H1 (cell line): ENCODE measurements around the gene DPM3.

Source experiments
- ATF2 ChIP-seq: IDR thresholded peaks from 2 replicates; pipeline ENCODE4 v1.6.1; 2012; ENCODE audit warnings: low read length, inconsistent platforms
- CREB1 ChIP-seq: IDR thresholded peaks from 2 replicates; pipeline ENCODE4 v1.6.1; 2012; ENCODE audit warnings: inconsistent platforms
- CTCF ChIP-seq, 3 experiments: IDR thresholded peaks; 1 replicate in 2 of 3; 2 replicates in 1 of 3; pipeline versions ENCODE4 v1.5.1 to v1.6.1; 2011; ENCODE audit warnings: low read length in 3 of 3, mild to moderate bottlenecking in 3 of 3, inconsistent platforms in 2 of 3, low read depth in 1 of 3, moderate library complexity in 1 of 3; ENCODE audit not compliant: insufficient read depth in 1 of 3; ENCODE audit errors: control extremely low read depth in 1 of 3
- GABPA ChIP-seq: IDR thresholded peaks from 2 replicates; pipeline ENCODE4 v1.6.1; 2011; ENCODE audit warnings: mild to moderate bottlenecking, low read length, moderate library complexity, borderline replicate concordance; ENCODE audit not compliant: insufficient read depth
- HDAC2 ChIP-seq, 2 experiments: fragments of 300-600 bp in 1 of 2; sonication (generic) in 1 of 2; IDR thresholded peaks; 2 replicates each; pipeline ENCODE4 v1.6.1; 2011 to 2012; ENCODE audit warnings: low read depth in 2 of 2, low read length in 2 of 2, mild to moderate bottlenecking in 2 of 2, moderate library complexity in 2 of 2, borderline replicate concordance in 1 of 2, inconsistent platforms in 1 of 2
- KDM4A ChIP-seq: IDR thresholded peaks from one replicate; pipeline ENCODE4 v1.7.1; 2012; ENCODE audit warnings: low read depth, mild to moderate bottlenecking, moderate library complexity, low read length, inconsistent platforms; ENCODE audit not compliant: severe bottlenecking
- NRF1 ChIP-seq: IDR thresholded peaks from 2 replicates; pipeline ENCODE4 v1.6.1; 2011; ENCODE audit warnings: mild to moderate bottlenecking, low read depth, low read length, improper control_type of control experiment
- POLR2A ChIP-seq, 2 experiments: IDR thresholded peaks; 1 replicate in 1 of 2; 2 replicates in 1 of 2; pipeline ENCODE4 v1.6.1; 2011; ENCODE audit warnings: low read depth in 2 of 2, low read length in 2 of 2, mild to moderate bottlenecking in 2 of 2; ENCODE audit errors: control extremely low read depth in 1 of 2
- POLR2AphosphoS5 ChIP-seq: IDR thresholded peaks from 2 replicates; pipeline ENCODE4 v1.6.1; 2011; ENCODE audit warnings: low read depth, low read length
- RAD21 ChIP-seq, 2 experiments: IDR thresholded peaks in 1 of 2; conservative IDR thresholded peaks in 1 of 2; 2 replicates each; pipeline ENCODE4 v1.6.1; 2011; ENCODE audit warnings: low read depth in 2 of 2, low read length in 2 of 2, improper control_type of control experiment in 1 of 2, inconsistent platforms in 1 of 2, mild to moderate bottlenecking in 1 of 2, moderate library complexity in 1 of 2
- RBBP5 ChIP-seq: IDR thresholded peaks from 2 replicates; pipeline ENCODE4 v1.7.1; 2012; ENCODE audit warnings: low read depth, mild to moderate bottlenecking, inconsistent platforms, low read length, moderate library complexity, borderline replicate concordance
- SIX5 ChIP-seq: IDR thresholded peaks from 2 replicates; pipeline ENCODE4 v1.6.1; 2011; ENCODE audit warnings: mild to moderate bottlenecking, low read depth, low read length
- SUZ12 ChIP-seq: fragments of 200-600 bp; sonication (generic); IDR thresholded peaks from 2 replicates; pipeline ENCODE4 v1.6.1; 2012; ENCODE audit warnings: mild to moderate bottlenecking, inconsistent platforms, low read length, moderate library complexity, mixed read lengths

- TF ChIP-seq CTCF (IDR thresholded peaks at IDR 0.05; ENCODE audit: control extremely low read depth in 1 of 3, insufficient read depth in 1 of 3, low read depth in 1 of 3, low read length in 3 of 3), result no peak
- TF ChIP-seq RBBP5, result no peak
- TF ChIP-seq ATF2, result no peak
- TF ChIP-seq POLR2AphosphoS5, result no peak
- TF ChIP-seq RAD21 (IDR thresholded peaks at IDR 0.05 in 1 of 2, conservative IDR thresholded peaks at IDR 0.05 in 1 of 2; ENCODE audit: low read depth in 2 of 2, low read length in 2 of 2), result no peak
- TF ChIP-seq NRF1, result no peak
- no peak for TF ChIP-seq HDAC2 (IDR thresholded peaks at IDR 0.05; ENCODE audit: borderline replicate concordance in 1 of 2, low read depth in 2 of 2, low read length in 2 of 2)
- TF ChIP-seq POLR2A (IDR thresholded peaks at IDR 0.05; ENCODE audit: control extremely low read depth in 1 of 2, low read depth in 2 of 2, low read length in 2 of 2), result no peak
- no peak for TF ChIP-seq CREB1
- TF ChIP-seq SIX5, result no peak
- no peak for TF ChIP-seq KDM4A
- TF ChIP-seq GABPA, result no peak
- TF ChIP-seq SUZ12, result no peak
These were observed 33.5 kb downstream of the DPM3 start for GRCh38 chr1:155106862-155107261.
